ENCODE results near the gene DLG3.

Gene DLG3

GRCh38 chrX:70437011-70437410 is 7.6 kb upstream of the DLG3 start:
- DNase-seq (ENCODE audit: low read depth, low spot score): no peak
- Histone ChIP-seq H3K36me3 (ENCODE audit: control insufficient read depth, insufficient read depth, low read length) (no peaks in the 10 kb centered on the region), H3K27me3 (ENCODE audit: control insufficient read depth, insufficient read depth, low read length) (no peaks in the 10 kb centered on the region), H3K27ac (ENCODE audit: low read length) (no peak overlapping the region), H3K4me1 (ENCODE audit: control insufficient read depth, insufficient read depth, low read length) (peaks cover 2% of the 10 kb centered on the region; the same call in 1 of the 2 replicates), H3K9me3 (ENCODE audit: control insufficient read depth, insufficient read depth, low read length) (no peaks in the 10 kb centered on the region), H3K4me3 (ENCODE audit: low read length) (no peak overlapping the region)
- WGBS (ENCODE audit: insufficient coverage, insufficient read length): no CpG with 5 or more reads among the region's 2 CpGs

GRCh38 chrX:70437921-70438665 is 6.5 kb upstream of the DLG3 start:
- Histone ChIP-seq H3K4me1 (ENCODE audit: control insufficient read depth, insufficient read depth, low read length) (peaks cover 2% of the 10 kb centered on the region; the same call in 1 of the 2 replicates), H3K27me3 (ENCODE audit: control insufficient read depth, insufficient read depth, low read length) (no peaks in the 10 kb centered on the region), H3K4me3 (ENCODE audit: low read length) (no peak overlapping the region), H3K36me3 (ENCODE audit: control insufficient read depth, insufficient read depth, low read length) (no peaks in the 10 kb centered on the region), H3K9me3 (ENCODE audit: control insufficient read depth, insufficient read depth, low read length) (no peaks in the 10 kb centered on the region), H3K27ac (ENCODE audit: low read length) (no peak overlapping the region)
- no peak for DNase-seq (ENCODE audit: low read depth, low spot score)
- no CpG with 5 or more reads among the region's 8 CpGs for WGBS (ENCODE audit: insufficient coverage, insufficient read length)

- H3K27me3 ChIP-seq (ENCODE audit: control insufficient read depth, insufficient read depth, low read length): no peaks in the 10 kb centered on the region
- peaks cover 2% of the 10 kb centered on the region; the same call in 1 of the 2 replicates for H3K4me1 ChIP-seq (ENCODE audit: control insufficient read depth, insufficient read depth, low read length)
- no peak for DNase-seq (ENCODE audit: low read depth, low spot score)
- no peak overlapping the region for H3K4me3 ChIP-seq (ENCODE audit: low read length)
- no CpG with 5 or more reads among the region's 1 CpG for WGBS (ENCODE audit: insufficient coverage, insufficient read length)
- H3K36me3 ChIP-seq (ENCODE audit: control insufficient read depth, insufficient read depth, low read length): no peaks in the 10 kb centered on the region
- no peaks in the 10 kb centered on the region for H3K9me3 ChIP-seq (ENCODE audit: control insufficient read depth, insufficient read depth, low read length)
- H3K27ac ChIP-seq (ENCODE audit: low read length): no peak overlapping the region
Measured at GRCh38 chrX:70439016-70439415, 5.6 kb upstream of the DLG3 start.

GRCh38 chrX:70442224-70442623 is 2.4 kb upstream of the DLG3 start:
- no peak overlapping the region for H3K27ac ChIP-seq (ENCODE audit: low read length)
- no peaks in the 10 kb centered on the region for H3K27me3 ChIP-seq (ENCODE audit: control insufficient read depth, insufficient read depth, low read length)
- no CpG with 5 or more reads among the region's 6 CpGs for WGBS (ENCODE audit: insufficient coverage, insufficient read length)
- DNase-seq (ENCODE audit: low read depth, low spot score): no peak
- no peaks in the 10 kb centered on the region for H3K36me3 ChIP-seq (ENCODE audit: control insufficient read depth, insufficient read depth, low read length)
- no peaks in the 10 kb centered on the region for H3K4me1 ChIP-seq (ENCODE audit: control insufficient read depth, insufficient read depth, low read length)
- H3K4me3 ChIP-seq (ENCODE audit: low read length): no peak overlapping the region
- H3K9me3 ChIP-seq (ENCODE audit: control insufficient read depth, insufficient read depth, low read length): no peaks in the 10 kb centered on the region

GRCh38 chrX:70444946-70445656 is 466 bp downstream of the DLG3 start:
- Histone ChIP-seq H3K4me1 (ENCODE audit: control insufficient read depth, insufficient read depth, low read length) (no peaks in the 10 kb centered on the region), H3K36me3 (ENCODE audit: control insufficient read depth, insufficient read depth, low read length) (no peaks in the 10 kb centered on the region), H3K9me3 (ENCODE audit: control insufficient read depth, insufficient read depth, low read length) (no peaks in the 10 kb centered on the region), H3K27ac (ENCODE audit: low read length) (no peak overlapping the region), H3K27me3 (ENCODE audit: control insufficient read depth, insufficient read depth, low read length) (no peaks in the 10 kb centered on the region), H3K4me3 (ENCODE audit: low read length) (peak overlapping the region; percentile 22; the same call in 1 of the 2 replicates)
- DNase-seq (ENCODE audit: low read depth, low spot score): no peak
- WGBS (ENCODE audit: insufficient coverage, insufficient read length): no CpG with 5 or more reads among the region's 61 CpGs

GRCh38 chrX:70445951-70446350 is 1.3 kb downstream of the DLG3 start:
- no CpG with 5 or more reads among the region's 9 CpGs for WGBS (ENCODE audit: insufficient coverage, insufficient read length)
- H3K4me3 ChIP-seq (ENCODE audit: low read length): no peak overlapping the region
- no peaks in the 10 kb centered on the region for H3K36me3 ChIP-seq (ENCODE audit: control insufficient read depth, insufficient read depth, low read length)
- no peak for DNase-seq (ENCODE audit: low read depth, low spot score)
- no peaks in the 10 kb centered on the region for H3K9me3 ChIP-seq (ENCODE audit: control insufficient read depth, insufficient read depth, low read length)
- H3K27me3 ChIP-seq (ENCODE audit: control insufficient read depth, insufficient read depth, low read length): no peaks in the 10 kb centered on the region
- no peak overlapping the region for H3K27ac ChIP-seq (ENCODE audit: low read length)
- H3K4me1 ChIP-seq (ENCODE audit: control insufficient read depth, insufficient read depth, low read length): no peaks in the 10 kb centered on the region

GRCh38 chrX:70446380-70447350 is 2.0 kb downstream of the DLG3 start:
- Histone ChIP-seq H3K4me3 (ENCODE audit: low read length) (no peak overlapping the region), H3K9me3 (ENCODE audit: control insufficient read depth, insufficient read depth, low read length) (no peaks in the 10 kb centered on the region), H3K27ac (ENCODE audit: low read length) (no peak overlapping the region), H3K36me3 (ENCODE audit: control insufficient read depth, insufficient read depth, low read length) (no peaks in the 10 kb centered on the region), H3K27me3 (ENCODE audit: control insufficient read depth, insufficient read depth, low read length) (no peaks in the 10 kb centered on the region), H3K4me1 (ENCODE audit: control insufficient read depth, insufficient read depth, low read length) (no peaks in the 10 kb centered on the region)
- no CpG with 5 or more reads among the region's 16 CpGs for WGBS (ENCODE audit: insufficient coverage, insufficient read length)
- no peak for DNase-seq (ENCODE audit: low read depth, low spot score)

GRCh38 chrX:70449457-70449966 is 4.9 kb downstream of the DLG3 start:
- no peak overlapping the region for H3K27ac ChIP-seq (ENCODE audit: low read length)
- H3K36me3 ChIP-seq (ENCODE audit: control insufficient read depth, insufficient read depth, low read length): no peaks in the 10 kb centered on the region
- WGBS (ENCODE audit: insufficient coverage, insufficient read length): no CpG with 5 or more reads among the region's 14 CpGs
- no peaks in the 10 kb centered on the region for H3K9me3 ChIP-seq (ENCODE audit: control insufficient read depth, insufficient read depth, low read length)
- peaks cover 5% of the 10 kb centered on the region; the same call in 1 of the 2 replicates for H3K4me1 ChIP-seq (ENCODE audit: control insufficient read depth, insufficient read depth, low read length)
- H3K27me3 ChIP-seq (ENCODE audit: control insufficient read depth, insufficient read depth, low read length): no peaks in the 10 kb centered on the region
- no peak for DNase-seq (ENCODE audit: low read depth, low spot score)
- no peak overlapping the region for H3K4me3 ChIP-seq (ENCODE audit: low read length)

- WGBS (ENCODE audit: insufficient coverage, insufficient read length): no CpG with 5 or more reads among the region's 39 CpGs
- H3K4me3 ChIP-seq (ENCODE audit: low read length): peak overlapping the region; percentile 54; the same call in 1 of the 2 replicates
- no peaks in the 10 kb centered on the region for H3K9me3 ChIP-seq (ENCODE audit: control insufficient read depth, insufficient read depth, low read length)
- H3K27ac ChIP-seq (ENCODE audit: low read length): no peak overlapping the region
- DNase-seq (ENCODE audit: low read depth, low spot score): no peak
- no peaks in the 10 kb centered on the region for H3K36me3 ChIP-seq (ENCODE audit: control insufficient read depth, insufficient read depth, low read length)
- peaks cover 5% of the 10 kb centered on the region; the same call in 1 of the 2 replicates for H3K4me1 ChIP-seq (ENCODE audit: control insufficient read depth, insufficient read depth, low read length)
- H3K27me3 ChIP-seq (ENCODE audit: control insufficient read depth, insufficient read depth, low read length): no peaks in the 10 kb centered on the region
Measured at GRCh38 chrX:70452143-70452733, 7.6 kb downstream of the DLG3 start.

Data from iPS DF 6.9 (cell line).